Embryonic facial prominence (tissue), 1 donor: ENCODE results near the gene XPO6.
A peak's percentile ranks its signal among the peaks of the same experiment; 100 is the strongest.
"Not testable (repeated sequence)": the region's sequence is repeated elsewhere in the genome, so short reads cannot be mapped to it uniquely, and the experiment has no call there.

Source experiments
- DNase-seq: peaks from one replicate; pipeline ENCODE4 v3.0.0-alpha.2; 2016; ENCODE audit errors: extremely low spot score

The XPO6 gene

GRCh38 chr16:28211758-28212531 lies at the start of gene XPO6:
XPO6 (minus strand) TSS chr16:28211965; CDS start chr16:28211368, 597 bp downstream.
- DNase-seq: peak; percentile 91

GRCh38 chr16:28260193-28260592 lies 48.4 kb upstream of the XPO6 start:
- DNase-seq: no peak

GRCh38 chr16:28259781-28260150 lies 48.0 kb upstream of the XPO6 start:
- DNase-seq: no peak

GRCh38 chr16:28259091-28259780 lies 47.5 kb upstream of the XPO6 start:
- no peak for DNase-seq

- DNase-seq: no peak
These were observed 46.8 kb upstream of the XPO6 start for GRCh38 chr16:28258567-28258966.

- no peak for DNase-seq
These were observed 45.5 kb upstream of the XPO6 start for GRCh38 chr16:28257256-28257655.

- DNase-seq: no peak
These were observed 44.1 kb upstream of the XPO6 start for GRCh38 chr16:28255838-28256237.

- DNase-seq: no peak
These were observed 42.4 kb upstream of the XPO6 start for GRCh38 chr16:28254158-28254557.

- no peak for DNase-seq
These were observed 39.2 kb upstream of the XPO6 start for GRCh38 chr16:28250999-28251398.

- not testable (repeated sequence) for DNase-seq
These were observed 37.7 kb upstream of the XPO6 start for GRCh38 chr16:28249483-28249882.

- no peak for DNase-seq
These were observed 30.2 kb upstream of the XPO6 start for GRCh38 chr16:28241924-28242323.

GRCh38 chr16:28237754-28238357 lies 26.1 kb upstream of the XPO6 start:
- no peak for DNase-seq

GRCh38 chr16:28231763-28232162 lies 20.0 kb upstream of the XPO6 start:
- no peak for DNase-seq

- not testable (repeated sequence) for DNase-seq
These were observed 12.1 kb upstream of the XPO6 start for GRCh38 chr16:28223909-28224308.

GRCh38 chr16:28219777-28220176 lies 8.0 kb upstream of the XPO6 start:
- DNase-seq: not testable (repeated sequence)

- no peak for DNase-seq
These were observed 7.5 kb upstream of the XPO6 start for GRCh38 chr16:28219282-28219681.

GRCh38 chr16:28218109-28218508 lies 6.3 kb upstream of the XPO6 start:
- no peak for DNase-seq

GRCh38 chr16:28217326-28217725 lies 5.6 kb upstream of the XPO6 start:
- no peak for DNase-seq

GRCh38 chr16:28213396-28213795 lies 1.6 kb upstream of the XPO6 start:
- DNase-seq: no peak

GRCh38 chr16:28212532-28212873 lies 738 bp upstream of the XPO6 start:
- no peak for DNase-seq

GRCh38 chr16:28210979-28211588 lies 681 bp downstream of the XPO6 start:
- DNase-seq: no peak

- DNase-seq: no peak
These were observed 1.5 kb downstream of the XPO6 start for GRCh38 chr16:28210264-28210663.

- no peak for DNase-seq
These were observed 2.9 kb downstream of the XPO6 start for GRCh38 chr16:28208824-28209223.
